ENCODE results near the gene RNF183. TPM values are rescaled to one million over a fixed set of nuclear protein-coding genes. Genes with fewer than 3 reads are reported as not detected.
"Not testable (repeated sequence)": the region's sequence is repeated elsewhere in the genome, so short reads cannot be mapped to it uniquely, and the experiment has no call there.

The RNF183 gene
- total RNA-seq, 2 donors from 2014 or later, result 0.34 to 0.69 TPM

DNA sequence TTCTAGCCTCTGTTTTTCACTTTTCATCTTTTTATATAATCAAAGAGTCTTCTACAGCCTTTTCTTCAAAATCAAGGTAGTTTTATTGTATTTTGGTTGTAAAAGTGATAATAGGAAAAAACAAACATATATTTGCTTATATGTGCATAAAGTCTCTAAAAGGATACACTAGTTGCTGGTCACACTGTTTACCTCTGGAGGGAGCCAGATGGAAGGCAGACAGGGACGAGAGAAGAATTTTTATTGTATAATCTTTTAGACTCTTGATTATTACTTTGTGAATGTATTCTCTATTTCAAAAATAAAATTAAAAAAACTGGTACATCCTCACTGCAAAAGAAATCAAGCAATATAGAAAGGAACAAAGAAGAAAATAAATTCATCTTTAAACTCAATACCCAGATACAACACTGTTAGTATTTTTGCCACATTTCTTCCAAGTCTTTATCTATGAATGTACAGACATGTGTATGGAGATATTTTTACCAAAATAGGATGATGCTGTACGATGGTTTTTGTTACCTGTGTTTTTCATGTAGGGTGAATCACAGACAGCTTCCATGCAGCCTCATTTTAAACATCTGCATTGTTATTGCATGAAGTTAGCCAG is 6.1 kb upstream of the RNF183 start:
- DNase-seq (peak; percentile 8 to 35), ATAC-seq (replicated peaks in 1 of 2) (peak in 1 of 2 donors; percentile 55)

GRCh38 chr9:113307396-113307975 is 4.3 kb upstream of the RNF183 start:
- Mint-ChIP-seq H3K27ac (no peak overlapping the region), H3K4me1 (ENCODE audit: low read depth) (peaks cover 5% of the 10 kb centered on the region), H3K9me3 (no peaks in the 10 kb centered on the region), H3K36me3 (ENCODE audit: insufficient read depth in 2 of 2) (no peaks in the 10 kb centered on the region), H3K4me3 (no peak overlapping the region), H3K27me3 (ENCODE audit: low read depth) (no peaks in the 10 kb centered on the region)
- ATAC-seq (replicated peaks in 1 of 2) (no peak), DNase-seq (no peak)

More for the DNA sequence above, 6.1 kb upstream of the RNF183 start:
- Mint-ChIP-seq H3K27ac (no peak overlapping the region), H3K9me3 (no peaks in the 10 kb centered on the region), H3K4me1 (ENCODE audit: low read depth) (peaks cover 5% of the 10 kb centered on the region), H3K27me3 (ENCODE audit: low read depth) (no peaks in the 10 kb centered on the region), H3K36me3 (ENCODE audit: insufficient read depth in 2 of 2) (no peaks in the 10 kb centered on the region), H3K4me3 (no peak overlapping the region)

GRCh38 chr9:113306566-113306965 is 3.4 kb upstream of the RNF183 start:
- no peak for ATAC-seq (replicated peaks in 1 of 2)
- no peaks in the 10 kb centered on the region for H3K9me3 Mint-ChIP-seq
- H3K36me3 Mint-ChIP-seq (ENCODE audit: insufficient read depth in 2 of 2), result no peaks in the 10 kb centered on the region
- H3K27ac Mint-ChIP-seq, result no peak overlapping the region
- no peak overlapping the region for H3K4me3 Mint-ChIP-seq
- H3K27me3 Mint-ChIP-seq (ENCODE audit: low read depth), result no peaks in the 10 kb centered on the region
- H3K4me1 Mint-ChIP-seq (ENCODE audit: low read depth), result peaks cover 5% of the 10 kb centered on the region
- no peak for DNase-seq

DNA sequence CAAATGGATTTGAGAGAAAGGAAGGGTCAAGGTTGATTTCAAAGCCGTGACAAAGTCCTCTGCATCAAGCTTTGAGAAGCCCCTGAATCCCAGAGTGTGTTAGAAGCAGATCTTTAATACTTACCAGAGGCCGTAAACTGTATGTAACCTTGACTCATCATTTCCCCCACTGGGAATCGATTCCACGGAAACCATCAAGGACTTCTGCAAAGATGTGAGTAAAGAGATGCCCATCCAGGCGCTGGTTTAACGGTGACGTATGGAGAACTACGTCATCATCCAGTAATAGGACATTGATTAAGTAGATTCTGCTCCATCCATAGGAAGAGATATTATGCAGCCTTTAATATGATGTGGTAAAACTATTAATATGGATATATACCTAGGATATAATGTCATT is 1.6 kb downstream of the RNF183 start:
- DNase-seq (no peak), ATAC-seq (replicated peaks in 1 of 2) (no peak)
- Mint-ChIP-seq H3K27me3 (ENCODE audit: low read depth) (no peaks in the 10 kb centered on the region), H3K36me3 (ENCODE audit: insufficient read depth in 2 of 2) (no peaks in the 10 kb centered on the region), H3K9me3 (no peaks in the 10 kb centered on the region), H3K4me1 (ENCODE audit: low read depth) (no peaks in the 10 kb centered on the region), H3K27ac (no peak overlapping the region), H3K4me3 (no peak overlapping the region)

DNA sequence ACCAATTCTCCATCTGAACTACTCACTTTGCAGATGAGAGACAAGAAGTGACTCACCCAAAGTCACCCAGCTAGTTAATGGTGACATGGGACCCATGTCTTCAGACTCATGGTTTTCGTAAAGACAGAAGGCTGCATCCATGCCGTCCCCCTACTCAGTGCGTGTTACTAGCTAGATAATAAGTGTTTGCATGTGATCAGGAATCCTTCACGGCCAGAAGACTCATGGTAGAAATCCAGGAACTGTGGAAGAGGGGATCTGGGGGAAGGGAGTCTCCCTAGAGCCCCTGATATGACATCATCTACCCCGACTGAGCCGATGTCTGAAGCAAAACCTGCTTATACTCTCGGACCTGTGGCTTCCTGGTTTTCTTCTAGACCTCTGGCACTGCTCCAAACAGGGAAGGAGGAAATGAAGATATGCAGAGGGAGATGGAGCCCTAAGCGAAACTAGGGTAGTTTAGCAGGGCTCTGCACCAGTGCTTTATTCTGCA is 3.3 kb downstream of the RNF183 start:
- H3K4me1 Mint-ChIP-seq (ENCODE audit: low read depth), result no peaks in the 10 kb centered on the region

DNA sequence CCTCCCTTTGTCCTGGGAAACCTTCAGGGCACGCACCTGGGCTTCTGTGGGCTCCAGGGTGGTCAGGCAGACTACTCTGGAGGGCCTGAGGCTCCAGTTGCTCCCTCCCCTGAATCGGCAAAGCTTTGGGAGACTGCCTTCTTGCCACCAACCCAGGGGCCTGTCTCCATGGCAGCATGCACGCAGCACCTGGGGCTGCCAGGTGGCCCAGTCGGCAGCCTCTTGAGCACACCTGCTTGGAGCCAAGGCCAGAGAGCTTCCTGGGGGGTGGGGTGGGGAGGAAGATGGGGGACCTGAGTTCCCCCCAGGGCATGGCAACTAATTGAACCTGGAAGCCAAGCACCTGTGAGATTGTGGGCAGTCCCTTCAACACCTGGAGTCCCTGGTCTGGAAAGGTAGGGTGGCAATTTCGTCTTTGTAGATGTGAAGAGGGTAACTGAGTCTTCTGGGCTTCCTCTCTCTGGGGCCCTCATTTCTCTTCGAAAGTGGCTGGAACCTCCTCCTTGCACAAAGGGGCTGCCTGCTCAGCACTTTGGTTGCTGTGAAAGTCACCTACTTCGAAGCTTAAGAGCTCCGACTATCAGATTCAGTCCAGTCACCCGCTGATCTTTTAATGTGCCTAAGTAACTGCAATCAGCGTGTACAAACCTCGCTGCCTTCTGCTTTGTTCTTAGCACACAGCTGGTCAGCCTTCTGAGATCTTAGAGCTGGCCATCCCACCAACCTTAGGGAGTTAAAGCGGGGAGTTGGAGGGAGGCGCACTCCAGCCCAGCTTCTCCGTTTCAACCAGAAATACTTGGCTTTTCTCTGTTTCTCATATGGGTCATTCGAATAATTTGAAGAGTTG is 4.0 kb downstream of the RNF183 start:
- DNase-seq (no peak), ATAC-seq (replicated peaks in 1 of 2) (no peak)
- Mint-ChIP-seq H3K36me3 (ENCODE audit: insufficient read depth in 2 of 2) (no peaks in the 10 kb centered on the region), H3K27me3 (ENCODE audit: low read depth) (no peaks in the 10 kb centered on the region), H3K27ac (no peak overlapping the region), H3K9me3 (no peaks in the 10 kb centered on the region), H3K4me3 (no peak overlapping the region), H3K4me1 (ENCODE audit: low read depth) (no peaks in the 10 kb centered on the region)

More for the DNA sequence above, 3.3 kb downstream of the RNF183 start:
- Mint-ChIP-seq H3K27ac (no peak overlapping the region), H3K4me3 (no peak overlapping the region), H3K9me3 (no peaks in the 10 kb centered on the region), H3K27me3 (ENCODE audit: low read depth) (no peaks in the 10 kb centered on the region), H3K36me3 (ENCODE audit: insufficient read depth in 2 of 2) (no peaks in the 10 kb centered on the region)
- ATAC-seq (replicated peaks in 1 of 2), result no peak
- DNase-seq, result no peak

DNA sequence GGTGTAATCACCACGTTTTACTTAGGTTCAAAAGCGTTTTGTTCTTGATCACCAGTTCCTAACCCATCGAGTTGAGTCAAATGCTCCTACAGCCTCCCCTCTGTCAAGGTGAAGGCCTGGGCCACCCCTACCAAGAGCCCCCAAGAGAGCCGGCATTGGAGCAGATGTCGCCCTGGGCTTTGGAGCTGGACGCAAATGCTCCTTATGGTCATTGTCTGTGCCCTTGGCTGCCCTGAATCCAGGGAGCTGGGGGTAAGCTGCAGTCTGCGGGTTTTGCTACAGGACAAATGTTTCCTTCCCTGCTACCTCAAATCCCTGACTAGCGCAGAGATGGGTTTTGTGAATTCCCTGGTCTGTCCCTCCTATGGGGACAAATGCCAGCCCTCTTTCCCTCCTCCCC is 4.9 kb downstream of the RNF183 start:
- Mint-ChIP-seq H3K27ac (no peak overlapping the region), H3K36me3 (ENCODE audit: insufficient read depth in 2 of 2) (no peaks in the 10 kb centered on the region), H3K9me3 (no peaks in the 10 kb centered on the region), H3K4me1 (ENCODE audit: low read depth) (no peaks in the 10 kb centered on the region), H3K4me3 (no peak overlapping the region), H3K27me3 (ENCODE audit: low read depth) (no peaks in the 10 kb centered on the region)
- ATAC-seq (replicated peaks in 1 of 2) (no peak), DNase-seq (no peak)

DNA sequence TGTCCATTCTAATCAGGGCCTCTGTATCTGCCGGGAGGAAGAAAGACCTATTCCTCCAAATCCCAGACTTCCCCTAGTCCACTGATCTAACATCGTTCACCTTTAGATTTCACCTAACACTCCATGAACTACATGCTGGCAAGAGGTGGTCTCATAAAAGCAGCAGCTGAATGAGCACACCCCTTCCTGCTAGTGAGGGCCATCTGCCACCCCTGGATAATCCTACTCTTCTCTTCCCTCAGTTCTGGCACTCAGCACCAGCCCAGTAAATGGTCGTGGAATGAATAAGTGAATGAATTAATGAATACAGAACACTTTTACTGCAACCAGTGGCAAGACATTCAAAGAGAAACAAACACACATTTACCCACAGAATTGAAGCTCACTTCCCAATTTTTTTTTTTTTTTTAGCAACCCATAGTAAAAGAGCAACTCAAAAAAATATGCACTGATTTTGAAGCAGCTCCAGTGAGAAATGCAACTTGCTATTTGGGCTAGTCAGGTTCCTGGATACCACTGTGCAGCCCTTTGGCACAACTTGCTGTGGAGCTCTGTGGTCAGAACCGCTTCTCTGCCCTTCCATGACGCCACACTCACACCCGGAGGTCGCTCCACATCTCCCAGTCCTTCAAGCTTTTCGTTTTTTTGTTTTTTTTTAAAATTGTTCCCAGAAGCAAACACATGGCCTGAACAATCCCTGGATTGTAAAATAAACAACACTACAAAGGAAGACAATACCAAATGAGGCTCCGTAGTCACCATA is 6.2 kb downstream of the RNF183 start:
- Mint-ChIP-seq H3K4me1 (ENCODE audit: low read depth) (no peaks in the 10 kb centered on the region), H3K27ac (peak overlapping the region; percentile 31), H3K36me3 (ENCODE audit: insufficient read depth in 2 of 2) (peaks cover 0 to 8% of the 10 kb centered on the region in 2 donors), H3K27me3 (ENCODE audit: low read depth) (no peaks in the 10 kb centered on the region), H3K9me3 (no peaks in the 10 kb centered on the region), H3K4me3 (no peak overlapping the region)
- ATAC-seq (replicated peaks in 1 of 2), result no peak
- no peak for DNase-seq

GRCh38 chr9:113296247-113296646 is 6.9 kb downstream of the RNF183 start:
- not testable (repeated sequence) for H3K9me3 Mint-ChIP-seq; H3K27me3 Mint-ChIP-seq (ENCODE audit: low read depth); H3K4me1 Mint-ChIP-seq (ENCODE audit: low read depth); DNase-seq; H3K4me3 Mint-ChIP-seq; ATAC-seq (replicated peaks in 1 of 2)
- Mint-ChIP-seq H3K27ac (peak overlapping the region; percentile 7), H3K36me3 (ENCODE audit: insufficient read depth in 2 of 2) (peaks cover 3 to 12% of the 10 kb centered on the region in 2 donors)

GRCh38 chr9:113293285-113293878 is 9.8 kb downstream of the RNF183 start:
- Mint-ChIP-seq H3K9me3 (no peaks in the 10 kb centered on the region), H3K36me3 (ENCODE audit: insufficient read depth in 2 of 2) (peaks cover 13 to 16% of the 10 kb centered on the region in 2 donors), H3K27me3 (ENCODE audit: low read depth) (no peaks in the 10 kb centered on the region), H3K27ac (no peak overlapping the region), H3K4me1 (ENCODE audit: low read depth) (peaks cover 5% of the 10 kb centered on the region), H3K4me3 (no peak overlapping the region)
- ATAC-seq (replicated peaks in 1 of 2), result peak in 1 of 2 donors; percentile 7
- DNase-seq, result no peak

GRCh38 chr9:113290052-113290607 is 13.0 kb downstream of the RNF183 start:
- no peak for DNase-seq
- peak overlapping the region; percentile 70 for H3K27ac Mint-ChIP-seq
- H3K36me3 Mint-ChIP-seq (ENCODE audit: insufficient read depth in 2 of 2), result peaks cover 13 to 29% of the 10 kb centered on the region in 2 donors
- no peaks in the 10 kb centered on the region for H3K9me3 Mint-ChIP-seq
- ATAC-seq (replicated peaks in 1 of 2), result no peak
- no peak overlapping the region for H3K4me3 Mint-ChIP-seq
- H3K27me3 Mint-ChIP-seq (ENCODE audit: low read depth), result no peaks in the 10 kb centered on the region
- peaks cover 5% of the 10 kb centered on the region for H3K4me1 Mint-ChIP-seq (ENCODE audit: low read depth)

- Mint-ChIP-seq H3K36me3 (ENCODE audit: insufficient read depth in 2 of 2) (peaks cover 13 to 39% of the 10 kb centered on the region in 2 donors), H3K27me3 (ENCODE audit: low read depth) (no peaks in the 10 kb centered on the region), H3K9me3 (no peaks in the 10 kb centered on the region), H3K4me3 (no peak overlapping the region), H3K4me1 (ENCODE audit: low read depth) (peaks cover 5% of the 10 kb centered on the region), H3K27ac (peak overlapping the region; percentile 48)
- DNase-seq (no peak), ATAC-seq (replicated peaks in 1 of 2) (no peak)
Observed at GRCh38 chr9:113289091-113289490, 14.1 kb downstream of the RNF183 start.
